ENCODE results near the gene PTPRS. TPM values are rescaled to one million over a fixed set of nuclear protein-coding genes. Genes with fewer than 3 reads are reported as not detected.
"Not testable (repeated sequence)": the region's sequence is repeated elsewhere in the genome, so short reads cannot be mapped to it uniquely, and the experiment has no call there.

The PTPRS gene
- total RNA-seq, 1 donor from 2014 or later = 234 TPM

GRCh38 chr19:5367530-5368133 lies 27.0 kb upstream of the PTPRS start:
- Mint-ChIP-seq H3K4me1 (ENCODE audit: low read depth) (no peaks in the 10 kb centered on the region), H3K27ac (no peak overlapping the region), H3K9me3 (ENCODE audit: low read depth) (no peaks in the 10 kb centered on the region), H3K27me3 (peaks cover 22% of the 10 kb centered on the region), H3K36me3 (ENCODE audit: insufficient read depth) (no peaks in the 10 kb centered on the region), H3K4me3 (ENCODE audit: low read depth) (no peak overlapping the region)
- no peak for TF ChIP-seq CTCF (IDR thresholded peaks at IDR 0.05; ENCODE audit: unreplicated experiment)
- no peak for DNase-seq (ENCODE audit: low spot score, unreplicated experiment)

- peaks cover 15% of the 10 kb centered on the region for H3K27me3 Mint-ChIP-seq
- no peak overlapping the region for H3K27ac Mint-ChIP-seq
- H3K4me1 Mint-ChIP-seq (ENCODE audit: low read depth) = no peaks in the 10 kb centered on the region
- DNase-seq (ENCODE audit: low spot score, unreplicated experiment) = no peak
- H3K4me3 Mint-ChIP-seq (ENCODE audit: low read depth) = no peak overlapping the region
- no peaks in the 10 kb centered on the region for H3K9me3 Mint-ChIP-seq (ENCODE audit: low read depth)
- TF ChIP-seq CTCF (IDR thresholded peaks at IDR 0.05; ENCODE audit: unreplicated experiment) = no peak
- no peaks in the 10 kb centered on the region for H3K36me3 Mint-ChIP-seq (ENCODE audit: insufficient read depth)
Observed at GRCh38 chr19:5365905-5366304, 25.3 kb upstream of the PTPRS start.

- Mint-ChIP-seq H3K9me3 (ENCODE audit: low read depth) (no peaks in the 10 kb centered on the region), H3K27ac (no peak overlapping the region), H3K4me3 (ENCODE audit: low read depth) (no peak overlapping the region), H3K4me1 (ENCODE audit: low read depth) (no peaks in the 10 kb centered on the region), H3K27me3 (peaks cover 13% of the 10 kb centered on the region), H3K36me3 (ENCODE audit: insufficient read depth) (no peaks in the 10 kb centered on the region)
- TF ChIP-seq CTCF (IDR thresholded peaks at IDR 0.05; ENCODE audit: unreplicated experiment) = no peak
- DNase-seq (ENCODE audit: low spot score, unreplicated experiment) = no peak
Observed at GRCh38 chr19:5364674-5365073, 24.1 kb upstream of the PTPRS start.

- not testable (repeated sequence) for H3K4me1 Mint-ChIP-seq (ENCODE audit: low read depth); H3K27ac Mint-ChIP-seq
Observed at GRCh38 chr19:5361839-5362238, 21.2 kb upstream of the PTPRS start.

GRCh38 chr19:5361407-5361806 lies 20.8 kb upstream of the PTPRS start:
- H3K9me3 Mint-ChIP-seq (ENCODE audit: low read depth) = no peaks in the 10 kb centered on the region
- H3K4me3 Mint-ChIP-seq (ENCODE audit: low read depth) = no peak overlapping the region
- no peak for TF ChIP-seq CTCF (IDR thresholded peaks at IDR 0.05; ENCODE audit: unreplicated experiment)
- H3K4me1 Mint-ChIP-seq (ENCODE audit: low read depth) = no peaks in the 10 kb centered on the region
- no peaks in the 10 kb centered on the region for H3K36me3 Mint-ChIP-seq (ENCODE audit: insufficient read depth)
- DNase-seq (ENCODE audit: low spot score, unreplicated experiment) = no peak
- peaks cover 33% of the 10 kb centered on the region for H3K27me3 Mint-ChIP-seq
- H3K27ac Mint-ChIP-seq = no peak overlapping the region

More at GRCh38 chr19:5361839-5362238, 21.2 kb upstream of the PTPRS start:
- H3K4me3 Mint-ChIP-seq (ENCODE audit: low read depth); H3K9me3 Mint-ChIP-seq (ENCODE audit: low read depth); DNase-seq (ENCODE audit: low spot score, unreplicated experiment); H3K36me3 Mint-ChIP-seq (ENCODE audit: insufficient read depth): not testable (repeated sequence)
- peaks cover 29% of the 10 kb centered on the region for H3K27me3 Mint-ChIP-seq
